Tibial nerve (tissue), 3 donors: Measurements from ENCODE around the gene AOPEP.

Experiments
- CTCF ChIP-seq, 5 experiments: fragments of 200-600 bp in 3 of 5; fragments of 450-650 bp in 2 of 5; sonication (generic) in 3 of 5; IDR thresholded peaks; one replicate each; pipeline ENCODE4 v1.5.1; 2016 to 2019; ENCODE audit warnings: antibody characterized with exemption in 5 of 5, mild to moderate bottlenecking in 3 of 5, moderate library complexity in 2 of 5
- POLR2A ChIP-seq, 2 donors: fragments of 450-650 bp; IDR thresholded peaks; one replicate each; pipeline ENCODE4 v1.6.1; 2017; ENCODE audit warnings: antibody characterized with exemption in 2 of 2, mild to moderate bottlenecking in 2 of 2, moderate library complexity in 2 of 2

GRCh38 chr9:94696545-94696944 is 30.0 kb upstream of the AOPEP start:
- TF ChIP-seq POLR2A (IDR thresholded peaks at IDR 0.05) (no peak), CTCF (IDR thresholded peaks at IDR 0.05) (no peak)
